ENCODE measurements around the gene VENTX. TPM values are rescaled to one million over a fixed set of nuclear protein-coding genes. Genes with fewer than 3 reads are reported as not detected.

Gene VENTX
- total RNA-seq, 1 donor from 2014 or later = not detected

GRCh38 chr10:133245439-133246235 is 8.0 kb downstream of the VENTX start:
- H3K27ac ChIP-seq = no peak overlapping the region
- H3K4me3 ChIP-seq = no peak overlapping the region
- peaks cover 19% of the 10 kb centered on the region for H3K27me3 Mint-ChIP-seq (ENCODE audit: insufficient read depth, low read depth)
- peaks cover 17% of the 10 kb centered on the region for H3K4me1 ChIP-seq
- no peaks in the 10 kb centered on the region for H4K20me1 ChIP-seq (ENCODE audit: low read depth)
- peaks cover 4% of the 10 kb centered on the region for H3F3A ChIP-seq (ENCODE audit: low read depth)
- no peaks in the 10 kb centered on the region for H3K79me2 ChIP-seq (ENCODE audit: low read depth)
- no peaks in the 10 kb centered on the region for H3K36me3 ChIP-seq
- H3K4me2 ChIP-seq = no peak overlapping the region
- H3K4me3 Mint-ChIP-seq = no peak overlapping the region
- peaks cover 10% of the 10 kb centered on the region for H3K27me3 ChIP-seq
- no peak overlapping the region for H2AFZ ChIP-seq (replicated peaks)
- TF ChIP-seq EZH2 (IDR thresholded peaks at IDR 0.05) = no peak
- TF ChIP-seq EZH2phosphoT487 (IDR thresholded peaks at IDR 0.05) = no peak
- no peak for TF ChIP-seq CTCF (IDR thresholded peaks at IDR 0.05)
- DNase-seq (ENCODE audit: low spot score) = peak; percentile 42
- H3K9me3 ChIP-seq (ENCODE audit: low read depth) = no peaks in the 10 kb centered on the region
- H3K27ac Mint-ChIP-seq = no peak overlapping the region
- H3K9me3 Mint-ChIP-seq = no peaks in the 10 kb centered on the region
- H3K4me1 Mint-ChIP-seq = peaks cover 22% of the 10 kb centered on the region
- no peaks in the 10 kb centered on the region for H3K36me3 Mint-ChIP-seq
- H3K9ac ChIP-seq = no peak overlapping the region

GRCh38 chr10:133246236-133246626 is 8.6 kb downstream of the VENTX start:
- no peak for TF ChIP-seq EZH2phosphoT487 (IDR thresholded peaks at IDR 0.05)
- no peak for TF ChIP-seq EZH2 (IDR thresholded peaks at IDR 0.05)
- no peak for TF ChIP-seq CTCF (IDR thresholded peaks at IDR 0.05)
- no peaks in the 10 kb centered on the region for H4K20me1 ChIP-seq (ENCODE audit: low read depth)
- H3K4me1 Mint-ChIP-seq = peaks cover 22% of the 10 kb centered on the region
- peaks cover 4% of the 10 kb centered on the region for H3K27me3 ChIP-seq
- DNase-seq (ENCODE audit: low spot score) = no peak
- H3K9me3 ChIP-seq (ENCODE audit: low read depth) = no peaks in the 10 kb centered on the region
- H3K79me2 ChIP-seq (ENCODE audit: low read depth) = no peaks in the 10 kb centered on the region
- H3K27me3 Mint-ChIP-seq (ENCODE audit: insufficient read depth, low read depth) = peaks cover 13% of the 10 kb centered on the region
- no peaks in the 10 kb centered on the region for H3F3A ChIP-seq (ENCODE audit: low read depth)
- H3K36me3 Mint-ChIP-seq = no peaks in the 10 kb centered on the region
- H3K4me1 ChIP-seq = peaks cover 17% of the 10 kb centered on the region
- no peak overlapping the region for H3K9ac ChIP-seq
- no peak overlapping the region for H2AFZ ChIP-seq (replicated peaks)
- no peak overlapping the region for H3K4me2 ChIP-seq
- no peaks in the 10 kb centered on the region for H3K36me3 ChIP-seq
- no peak overlapping the region for H3K4me3 Mint-ChIP-seq
- H3K27ac Mint-ChIP-seq = no peak overlapping the region
- no peak overlapping the region for H3K4me3 ChIP-seq
- H3K27ac ChIP-seq = no peak overlapping the region
- H3K9me3 Mint-ChIP-seq = no peaks in the 10 kb centered on the region

DNA sequence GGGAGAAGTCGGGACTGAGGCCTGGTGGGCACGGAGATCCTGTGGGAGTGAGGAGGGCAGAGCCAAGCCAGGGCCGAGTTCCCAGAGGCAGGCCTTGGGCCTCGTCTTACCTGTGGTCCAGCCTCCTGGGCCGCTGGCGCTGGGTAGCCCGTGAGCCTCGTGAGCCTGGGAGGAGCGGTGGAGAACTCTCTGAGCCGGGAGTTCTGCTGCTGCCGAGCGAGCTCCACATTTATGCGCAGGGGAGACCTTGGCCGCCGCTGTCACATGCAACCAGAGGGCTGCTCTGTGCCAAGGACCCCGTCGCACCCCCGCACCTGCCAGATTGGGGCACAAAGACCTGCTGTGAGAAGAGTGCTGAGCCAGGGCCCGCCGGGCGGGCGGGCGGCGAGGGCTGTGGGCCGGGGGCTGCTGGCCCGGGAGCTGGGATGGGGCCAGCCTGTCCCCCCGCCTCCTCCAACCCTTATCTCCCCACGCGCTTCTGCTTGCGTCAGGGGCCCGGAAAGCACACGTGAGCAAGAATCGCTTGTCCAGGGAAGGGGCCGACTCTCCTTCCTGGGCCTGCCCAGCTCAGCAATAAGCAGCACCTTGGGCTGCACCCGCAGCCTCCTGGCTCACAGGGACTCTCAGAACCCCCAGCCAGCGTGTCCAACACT is 10.2 kb downstream of the VENTX start:
- H3K36me3 Mint-ChIP-seq = no peaks in the 10 kb centered on the region
- Histone ChIP-seq H3K27me3 (no peaks in the 10 kb centered on the region), H3K4me1 (peaks cover 17% of the 10 kb centered on the region), H3K27ac (no peak overlapping the region), H3K9me3 (ENCODE audit: low read depth) (no peaks in the 10 kb centered on the region), H3K79me2 (ENCODE audit: low read depth) (no peaks in the 10 kb centered on the region), H3K4me3 (no peak overlapping the region), H3K36me3 (no peaks in the 10 kb centered on the region), H3F3A (ENCODE audit: low read depth) (no peaks in the 10 kb centered on the region), H3K4me2 (no peak overlapping the region), H2AFZ (replicated peaks) (no peak overlapping the region), H4K20me1 (ENCODE audit: low read depth) (no peaks in the 10 kb centered on the region), H3K9ac (no peak overlapping the region)
- TF ChIP-seq EZH2phosphoT487 (IDR thresholded peaks at IDR 0.05) (no peak), EZH2 (IDR thresholded peaks at IDR 0.05) (no peak), CTCF (IDR thresholded peaks at IDR 0.05) (no peak)
- DNase-seq (ENCODE audit: low spot score) = no peak
- peaks cover 12% of the 10 kb centered on the region for H3K27me3 Mint-ChIP-seq (ENCODE audit: insufficient read depth, low read depth)
- H3K27ac Mint-ChIP-seq = no peak overlapping the region
- no peaks in the 10 kb centered on the region for H3K9me3 Mint-ChIP-seq
- peaks cover 22% of the 10 kb centered on the region for H3K4me1 Mint-ChIP-seq
- no peak overlapping the region for H3K4me3 Mint-ChIP-seq

Data from neural progenitor cell (in vitro differentiated cells).